Left ventricle myocardium inferior (tissue), 1 donor: ENCODE measurements around the gene ALPG. TPM values are rescaled to one million over a fixed set of nuclear protein-coding genes. Genes with fewer than 3 reads are reported as not detected.
"Not testable (repeated sequence)": the region's sequence is repeated elsewhere in the genome, so short reads cannot be mapped to it uniquely, and the experiment has no call there.

Experiments
- DNase-seq: peaks from one replicate; pipeline ENCODE4 v3.0.0-alpha.2; 2020
- H3K27ac ChIP-seq: fragments of 200-600 bp; replicated peaks from 2 replicates; pipeline ENCODE4 v1.8.0; 2021
- H3K27me3 ChIP-seq: fragments of 200-600 bp; 2 replicates; pipeline ENCODE4 v1.8.0; 2021; ENCODE audit warnings: low read depth
- H3K36me3 ChIP-seq: fragments of 200-600 bp; 2 replicates; pipeline ENCODE4 v1.8.0; 2021
- H3K4me1 ChIP-seq: fragments of 200-600 bp; 2 replicates; pipeline ENCODE4 v1.8.0; 2021
- H3K4me3 ChIP-seq: fragments of 200-600 bp; 2 replicates; pipeline ENCODE4 v1.8.0; 2021; ENCODE audit warnings: mild to moderate bottlenecking, moderate library complexity
- H3K9me3 ChIP-seq: fragments of 200-600 bp; replicated peaks from 2 replicates; pipeline ENCODE4 v1.8.0; 2021
- intact Hi-C: fragments of 100-400 bp; cut with micrococcal nuclease; formaldehyde crosslinking; loops from one replicate; pipeline ENCODE4 v1.11.0; 2022
- long read RNA-seq: library from polyadenylated mRNA; unstranded; transcript quantifications from one replicate; pipeline ENCODE4 v2.0.0, GENCODE V29; 2021
- total RNA-seq: library from RNA; stranded (reverse); fragmentation: NEBNext Ultra II Directional; extraction: Animal tissue kit (Norgen Biotek cat#: 25700); gene quantifications from one replicate; pipeline ENCODE4 v1.2.1, GENCODE V29; 2021
- TF ChIP-seq, protein P1 (sequence below): fragments of 200-600 bp; IDR thresholded peaks from 2 replicates; pipeline ENCODE4 v1.8.0; 2021; ENCODE audit warnings: antibody characterized with exemption, mild to moderate bottlenecking, borderline replicate concordance
- donor health status: DM: no; HTN: yes; CAD: no; lungs with severe emphysema.

The ALPG gene
- total RNA-seq, result not detected
- long read RNA-seq, result 0 reads

DNA sequence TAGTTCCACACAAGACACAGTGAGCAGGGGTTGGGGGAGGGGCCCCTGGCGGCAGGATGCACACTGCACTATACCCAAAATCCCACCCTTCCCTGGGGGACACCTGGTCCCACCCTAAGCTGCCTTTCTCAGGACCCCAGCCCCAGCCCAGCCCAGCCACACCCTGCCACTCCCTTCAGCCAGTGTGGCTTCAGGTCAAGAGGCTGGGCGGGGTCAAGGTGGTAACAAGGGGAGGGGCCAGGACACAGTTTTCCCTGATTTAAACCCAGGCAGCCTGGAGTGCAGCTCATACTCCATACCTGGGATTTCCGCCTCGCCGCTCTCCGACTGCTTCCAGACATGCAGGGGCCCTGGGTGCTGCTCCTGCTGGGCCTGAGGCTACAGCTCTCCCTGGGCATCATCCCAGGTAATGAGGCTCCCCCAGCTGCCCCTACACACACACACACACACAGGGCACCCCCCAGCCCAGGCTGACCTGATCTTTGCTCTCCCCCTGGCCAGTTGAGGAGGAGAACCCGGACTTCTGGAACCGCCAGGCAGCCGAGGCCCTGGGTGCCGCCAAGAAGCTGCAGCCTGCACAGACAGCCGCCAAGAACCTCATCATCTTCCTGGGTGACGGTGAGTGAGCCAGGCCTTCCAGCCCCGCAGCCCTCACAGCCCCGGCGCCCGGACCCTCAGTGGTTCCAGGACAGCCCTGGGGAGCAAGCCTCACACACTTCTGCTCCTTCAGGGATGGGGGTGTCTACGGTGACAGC lies at the start of gene ALPG:
ALPG (plus strand) TSS at position 289 of the 755 bp plus-strand sequence; CDS start at position 340, 51 bp downstream.
- Histone ChIP-seq H3K4me1 (no peaks in the 10 kb centered on the region), H3K27me3 (peaks cover 41% of the 10 kb centered on the region), H3K36me3 (no peaks in the 10 kb centered on the region), H3K27ac (no peak within 1 kb of the TSS), H3K4me3 (no peak within 1 kb of the TSS), H3K9me3 (no peaks in the 10 kb centered on the region)
- DNase-seq, result no peak
- TF ChIP-seq, protein P1, sequence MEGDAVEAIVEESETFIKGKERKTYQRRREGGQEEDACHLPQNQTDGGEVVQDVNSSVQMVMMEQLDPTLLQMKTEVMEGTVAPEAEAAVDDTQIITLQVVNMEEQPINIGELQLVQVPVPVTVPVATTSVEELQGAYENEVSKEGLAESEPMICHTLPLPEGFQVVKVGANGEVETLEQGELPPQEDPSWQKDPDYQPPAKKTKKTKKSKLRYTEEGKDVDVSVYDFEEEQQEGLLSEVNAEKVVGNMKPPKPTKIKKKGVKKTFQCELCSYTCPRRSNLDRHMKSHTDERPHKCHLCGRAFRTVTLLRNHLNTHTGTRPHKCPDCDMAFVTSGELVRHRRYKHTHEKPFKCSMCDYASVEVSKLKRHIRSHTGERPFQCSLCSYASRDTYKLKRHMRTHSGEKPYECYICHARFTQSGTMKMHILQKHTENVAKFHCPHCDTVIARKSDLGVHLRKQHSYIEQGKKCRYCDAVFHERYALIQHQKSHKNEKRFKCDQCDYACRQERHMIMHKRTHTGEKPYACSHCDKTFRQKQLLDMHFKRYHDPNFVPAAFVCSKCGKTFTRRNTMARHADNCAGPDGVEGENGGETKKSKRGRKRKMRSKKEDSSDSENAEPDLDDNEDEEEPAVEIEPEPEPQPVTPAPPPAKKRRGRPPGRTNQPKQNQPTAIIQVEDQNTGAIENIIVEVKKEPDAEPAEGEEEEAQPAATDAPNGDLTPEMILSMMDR, result no peak
- intact Hi-C loops, result no loop called here

DNA sequence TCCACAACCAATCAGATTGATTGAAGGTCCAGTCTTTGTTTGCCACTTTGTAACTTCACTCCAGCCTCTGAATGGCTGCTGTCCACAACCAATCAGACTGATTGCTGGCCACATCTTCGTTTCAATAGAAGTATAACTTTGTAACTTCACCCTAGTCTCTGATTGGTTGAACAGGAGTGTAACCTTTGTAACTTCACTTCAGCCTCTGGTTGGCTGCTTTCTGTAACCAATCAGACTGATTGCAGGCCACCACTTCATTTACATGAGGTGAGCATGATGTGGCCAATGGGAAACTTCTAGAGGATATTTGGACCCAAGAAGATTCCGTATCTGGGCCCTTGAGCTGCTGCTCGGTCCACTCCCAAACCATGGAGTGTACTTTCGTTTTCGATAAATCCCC lies 45.0 kb upstream of the ALPG start:
- no peaks in the 10 kb centered on the region for H3K9me3 ChIP-seq
- intact Hi-C loops, result no loop called here
- H3K4me3 ChIP-seq, result no peak overlapping the region
- no peak overlapping the region for H3K27ac ChIP-seq
- DNase-seq, result no peak
- TF ChIP-seq, protein P1, result no peak
- H3K36me3 ChIP-seq, result no peaks in the 10 kb centered on the region
- no peaks in the 10 kb centered on the region for H3K27me3 ChIP-seq
- no peaks in the 10 kb centered on the region for H3K4me1 ChIP-seq

DNA sequence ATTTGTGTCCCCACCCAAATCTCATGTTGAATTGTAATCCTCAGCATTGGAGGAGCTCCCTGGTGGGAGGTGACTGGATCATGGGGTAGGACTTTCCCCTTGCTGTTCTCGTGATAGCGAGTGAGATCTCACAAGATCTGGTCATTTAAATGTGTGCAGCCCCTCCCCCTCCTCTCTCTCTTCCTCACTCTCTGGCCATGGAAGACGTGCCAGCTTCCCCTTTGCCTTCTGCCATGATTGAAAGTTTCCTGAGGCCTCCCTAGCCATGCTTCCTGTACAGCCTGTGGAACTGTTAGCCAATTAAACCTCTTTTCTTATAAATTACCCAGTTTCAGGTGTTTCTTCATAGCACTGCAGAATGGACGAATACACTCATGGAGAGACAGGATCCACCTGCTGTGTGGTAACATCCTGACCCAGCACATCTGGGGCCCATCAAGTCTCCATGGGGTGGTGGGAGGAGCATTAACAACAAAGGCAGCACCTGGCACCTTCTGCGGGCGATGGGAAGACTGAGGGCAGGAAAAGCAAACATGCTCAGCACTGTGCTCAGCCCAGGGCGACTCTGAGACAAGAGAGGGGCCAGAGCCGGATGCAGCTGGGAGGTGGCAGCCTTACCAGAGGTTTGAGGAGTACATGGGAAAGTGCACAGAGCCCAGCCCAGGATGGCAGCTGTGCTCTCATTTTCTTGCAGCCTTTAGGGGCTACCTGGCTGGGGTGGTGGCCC lies 44.3 kb upstream of the ALPG start:
- H3K36me3 ChIP-seq, result no peaks in the 10 kb centered on the region
- H3K4me3 ChIP-seq, result no peak overlapping the region
- H3K27me3 ChIP-seq, result no peaks in the 10 kb centered on the region
- H3K4me1 ChIP-seq, result no peaks in the 10 kb centered on the region
- TF ChIP-seq, protein P1, result no peak
- intact Hi-C loops, result no loop called here
- no peaks in the 10 kb centered on the region for H3K9me3 ChIP-seq
- DNase-seq, result no peak
- no peak overlapping the region for H3K27ac ChIP-seq

DNA sequence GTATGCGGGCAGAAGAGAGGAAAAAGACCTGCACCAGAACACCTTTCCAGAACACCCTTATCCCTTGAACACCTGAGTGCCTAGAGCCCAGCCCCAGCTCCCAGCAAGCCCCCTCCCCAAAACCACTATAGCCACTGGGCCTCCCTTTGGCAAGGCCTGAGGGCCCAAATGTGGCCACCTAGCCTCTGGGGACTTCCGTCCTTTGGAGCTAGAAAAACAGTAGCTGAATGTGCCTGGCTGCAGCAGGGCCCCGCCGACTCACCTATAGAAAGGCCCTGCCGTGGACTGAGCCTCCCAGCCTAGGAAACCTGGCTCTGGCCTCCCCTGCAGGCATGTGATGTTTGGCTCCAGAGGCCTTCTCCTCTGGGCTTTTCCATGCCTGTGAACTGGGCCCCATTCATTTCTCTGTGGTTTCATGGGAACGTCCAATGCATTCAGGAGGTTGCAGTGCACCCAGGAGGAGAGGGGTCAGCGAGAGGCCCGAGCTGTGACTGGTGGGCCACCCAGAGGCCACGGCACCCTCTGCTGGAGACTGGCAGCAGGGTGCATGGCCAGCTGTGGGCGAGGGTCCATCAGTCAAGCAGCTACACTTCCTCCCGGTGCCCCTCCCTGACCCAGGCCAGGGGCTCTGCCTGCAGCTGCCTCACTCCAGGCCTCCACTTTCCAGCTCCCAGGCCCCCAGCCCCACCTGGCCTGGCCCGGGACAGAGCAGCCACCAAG lies 43.4 kb upstream of the ALPG start:
- H3K36me3 ChIP-seq, H3K4me1 ChIP-seq, H3K27ac ChIP-seq, H3K4me3 ChIP-seq, H3K27me3 ChIP-seq, intact Hi-C loops, DNase-seq, H3K9me3 ChIP-seq: not testable (repeated sequence)

DNA sequence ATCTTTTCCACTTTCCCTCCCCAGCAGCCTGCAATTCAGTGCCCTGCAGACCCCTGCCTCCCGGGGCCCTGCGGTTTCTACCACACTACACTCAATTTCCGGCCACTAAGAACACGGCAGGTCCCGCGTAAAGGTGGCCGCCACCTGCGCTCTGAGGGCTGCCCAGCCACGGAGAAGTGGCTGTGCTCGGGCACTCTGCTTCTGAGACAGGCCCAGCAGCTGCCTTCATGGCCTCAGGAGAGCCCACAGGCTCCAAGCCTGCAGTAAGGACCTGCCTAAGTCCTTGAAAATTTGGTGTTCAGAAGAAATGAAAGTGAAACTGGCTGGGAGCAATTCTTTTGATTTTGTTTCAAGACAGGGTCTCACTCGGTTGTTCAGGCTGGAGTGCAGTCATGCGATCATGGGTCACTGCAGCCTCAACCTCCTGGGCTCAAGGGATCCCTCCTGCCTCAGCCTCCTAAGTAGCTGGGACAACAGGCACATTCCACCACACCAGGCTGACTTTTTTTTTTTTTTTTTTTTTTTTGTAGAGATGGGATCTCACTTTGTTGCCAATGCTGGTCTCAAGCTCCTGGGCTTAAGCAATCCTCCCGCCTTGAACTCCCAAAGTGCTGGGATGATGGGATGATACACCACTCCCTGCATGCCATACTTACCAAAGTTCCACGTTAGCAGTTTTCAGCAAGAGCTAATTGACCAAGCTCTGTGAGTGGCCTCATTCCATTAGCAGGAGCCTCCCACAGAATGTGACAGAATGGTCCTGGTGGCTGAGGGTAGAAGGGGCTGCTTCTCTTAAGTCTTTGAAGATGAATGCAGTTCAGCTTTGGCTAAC lies 42.6 kb upstream of the ALPG start:
- no peaks in the 10 kb centered on the region for H3K36me3 ChIP-seq
- H3K9me3 ChIP-seq, result no peaks in the 10 kb centered on the region
- intact Hi-C loops, result no loop called here
- H3K4me3 ChIP-seq, result no peak overlapping the region
- H3K27ac ChIP-seq, result no peak overlapping the region
- DNase-seq, result no peak
- no peaks in the 10 kb centered on the region for H3K4me1 ChIP-seq
- TF ChIP-seq, protein P1, result no peak
- H3K27me3 ChIP-seq, result peaks cover 16% of the 10 kb centered on the region

DNA sequence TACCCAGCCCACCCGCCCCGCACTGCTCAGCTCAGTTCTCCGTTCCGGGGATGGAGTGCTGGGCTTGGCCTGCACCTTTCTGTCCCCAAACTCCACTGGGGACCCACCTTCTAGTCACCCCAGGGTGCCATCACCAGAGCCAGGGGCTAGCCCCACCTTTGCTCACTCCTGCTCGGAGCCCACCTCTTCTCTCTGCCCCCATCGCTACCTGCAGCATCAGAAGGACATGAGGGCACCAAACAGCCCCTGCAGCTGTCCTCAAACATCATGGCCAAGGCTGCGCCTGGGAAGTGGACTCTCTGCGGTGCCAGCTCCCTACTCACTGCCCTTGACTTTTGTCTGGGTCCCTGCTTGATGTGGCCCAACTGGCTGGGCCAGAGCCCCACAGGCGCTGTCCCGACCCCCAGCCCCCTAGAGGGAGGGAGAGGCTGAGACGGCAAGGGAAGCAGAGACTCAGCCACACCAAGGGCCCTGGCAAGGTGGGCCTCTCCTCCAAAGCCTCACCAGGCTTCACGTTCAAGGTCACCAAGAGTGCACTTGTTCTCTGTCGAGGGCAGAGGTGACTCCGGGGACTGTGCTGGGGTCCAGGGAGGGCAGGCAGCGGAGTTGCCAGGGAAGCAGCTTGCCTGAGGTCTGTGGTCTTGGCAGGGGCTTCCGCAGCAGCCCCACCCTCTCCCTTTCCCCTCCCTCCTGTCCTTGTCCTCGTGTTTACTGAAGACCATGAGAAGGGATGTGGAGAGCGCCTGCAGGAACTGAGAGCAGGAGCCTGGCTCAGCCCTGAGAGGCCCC lies 41.6 kb upstream of the ALPG start:
- DNase-seq, H3K27ac ChIP-seq, H3K36me3 ChIP-seq, H3K4me1 ChIP-seq, H3K9me3 ChIP-seq, intact Hi-C loops, H3K4me3 ChIP-seq: not testable (repeated sequence)
- peaks cover 24% of the 10 kb centered on the region for H3K27me3 ChIP-seq
